Lower lobe of right lung (tissue), 2 donors: ENCODE measurements around the gene DUSP22. TPM values are rescaled to one million over a fixed set of nuclear protein-coding genes. Genes with fewer than 3 reads are reported as not detected.
A peak's percentile ranks its signal among the peaks of the same experiment; 100 is the strongest.

Experiments
- ATAC-seq, 2 donors: fragments of 200-7000 bp; cut with Tn5 transposase; one replicate each; pipeline ENCODE4 v1.9.1; 2020 to 2022; ENCODE audit warnings: mild to moderate bottlenecking in 2 of 2, moderate library complexity in 2 of 2
- DNase-seq: peaks from one replicate; pipeline ENCODE4 v3.0.0-alpha.2; 2020
- H3K27ac ChIP-seq: fragments of 200-600 bp; one replicate; pipeline ENCODE4 v1.8.0; 2022
- H3K27me3 ChIP-seq: fragments of 200-600 bp; one replicate; pipeline ENCODE4 v1.8.0; 2022; ENCODE audit warnings: low read depth
- H3K36me3 ChIP-seq: fragments of 200-600 bp; one replicate; pipeline ENCODE4 v1.8.0; 2022; ENCODE audit warnings: mild to moderate bottlenecking
- H3K4me1 ChIP-seq: fragments of 200-600 bp; one replicate; pipeline ENCODE4 v1.8.0; 2022
- H3K4me3 ChIP-seq: fragments of 200-600 bp; one replicate; pipeline ENCODE4 v1.8.0; 2022; ENCODE audit warnings: mild to moderate bottlenecking
- H3K9me3 ChIP-seq: fragments of 200-600 bp; one replicate; pipeline ENCODE4 v1.8.0; 2022
- CTCF ChIP-seq: fragments of 200-600 bp; IDR thresholded peaks from one replicate; pipeline ENCODE4 v1.8.0; 2022; ENCODE audit warnings: antibody characterized with exemption, mild to moderate bottlenecking
- intact Hi-C: fragments of 100-400 bp; cut with DNase I; formaldehyde crosslinking; loops from one replicate; pipeline ENCODE4 v1.11.0; 2022
- total RNA-seq: library from RNA; stranded (reverse); fragmentation: NEBNext Ultra II Directional; extraction: Animal tissue kit (Norgen Biotek cat#: 25700); gene quantifications from one replicate; pipeline ENCODE4 v1.2.1, GENCODE V29; 2021
- donor health status: DM: no; HTN: yes; CAD: no; lungs with severe emphysema.

Gene DUSP22
- total RNA-seq, 1 donor from 2014 or later, result 66.4 TPM

DNA sequence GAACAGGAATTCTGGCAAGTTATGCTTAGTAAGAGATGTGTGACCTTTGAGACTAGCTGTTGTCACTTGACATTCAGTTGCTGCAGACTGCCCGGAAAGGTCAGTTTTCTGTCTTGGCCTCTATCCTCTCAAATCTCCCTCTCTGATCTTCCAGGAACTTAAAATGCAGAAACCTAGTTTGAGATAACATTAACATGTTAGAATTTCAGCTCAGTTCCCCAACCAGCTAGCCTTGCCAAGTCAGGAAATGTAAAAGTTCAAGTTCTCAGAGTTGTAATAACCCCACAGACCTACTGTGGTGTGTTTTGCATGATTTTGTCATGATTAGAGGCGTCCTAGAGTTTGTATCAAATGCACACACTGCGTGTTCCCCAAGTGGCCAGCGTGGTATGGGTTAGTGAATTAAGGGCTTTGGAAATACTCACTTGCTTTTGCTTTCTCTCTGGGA lies 46.6 kb downstream of the DUSP22 start:
- no peak for ATAC-seq
- Histone ChIP-seq H3K36me3 (no peaks in the 10 kb centered on the region), H3K4me3 (no peak overlapping the region), H3K27ac (no peak overlapping the region), H3K9me3 (no peaks in the 10 kb centered on the region), H3K27me3 (no peaks in the 10 kb centered on the region), H3K4me1 (peaks cover 25% of the 10 kb centered on the region)
- intact Hi-C loops, result no loop called here
- no peak for DNase-seq
- TF ChIP-seq CTCF, result no peak

GRCh38 chr6:339480-339879 lies 47.2 kb downstream of the DUSP22 start:
- no peaks in the 10 kb centered on the region for H3K36me3 ChIP-seq
- no peak overlapping the region for H3K4me3 ChIP-seq
- peaks cover 25% of the 10 kb centered on the region for H3K4me1 ChIP-seq
- H3K9me3 ChIP-seq, result no peaks in the 10 kb centered on the region
- no peak for TF ChIP-seq CTCF
- H3K27me3 ChIP-seq, result no peaks in the 10 kb centered on the region
- no peak for ATAC-seq
- intact Hi-C loops, result no loop called here
- H3K27ac ChIP-seq, result no peak overlapping the region
- no peak for DNase-seq

DNA sequence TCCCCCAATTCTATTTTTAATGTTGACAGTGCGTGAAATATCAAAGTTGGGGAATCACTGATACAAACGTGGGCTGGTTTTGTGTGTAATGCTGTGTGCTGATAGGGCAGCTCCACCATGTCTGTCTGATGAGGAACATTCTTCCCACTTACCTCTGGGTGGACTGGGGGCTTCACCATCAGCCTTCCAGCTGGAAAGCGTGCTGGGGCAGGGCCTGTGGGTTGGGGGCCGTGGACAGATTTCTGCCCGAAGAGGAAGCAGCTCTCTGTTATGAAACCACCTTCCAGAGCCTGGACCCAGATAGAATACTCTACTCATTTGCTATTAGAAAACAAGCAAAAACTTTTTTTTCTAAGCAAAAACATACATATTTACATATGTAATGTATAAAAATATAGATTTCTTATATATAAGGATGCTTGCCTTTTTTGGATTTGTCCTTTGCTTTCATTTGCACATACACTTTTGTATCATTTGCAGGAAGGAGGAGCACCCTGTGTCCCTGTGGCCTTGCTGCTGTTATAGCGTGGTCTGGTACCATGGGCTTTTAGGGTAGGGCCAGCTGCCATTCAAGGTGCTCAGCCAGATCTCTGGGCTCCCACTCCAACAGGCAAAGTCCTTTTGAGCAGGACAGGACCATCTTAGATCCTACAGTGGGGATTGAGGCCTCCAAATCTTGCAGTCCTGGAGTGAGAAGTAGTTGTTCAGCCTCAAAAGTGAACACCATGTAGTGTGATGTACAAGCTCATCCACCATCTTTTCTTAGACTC lies 48.1 kb downstream of the DUSP22 start:
- peaks cover 25% of the 10 kb centered on the region for H3K4me1 ChIP-seq
- H3K27ac ChIP-seq, result no peak overlapping the region
- no peaks in the 10 kb centered on the region for H3K36me3 ChIP-seq
- no peak overlapping the region for H3K4me3 ChIP-seq
- TF ChIP-seq CTCF, result no peak
- ATAC-seq, result no peak
- H3K9me3 ChIP-seq, result no peaks in the 10 kb centered on the region
- no peak for DNase-seq
- no peaks in the 10 kb centered on the region for H3K27me3 ChIP-seq
- intact Hi-C loops, result no loop called here

DNA sequence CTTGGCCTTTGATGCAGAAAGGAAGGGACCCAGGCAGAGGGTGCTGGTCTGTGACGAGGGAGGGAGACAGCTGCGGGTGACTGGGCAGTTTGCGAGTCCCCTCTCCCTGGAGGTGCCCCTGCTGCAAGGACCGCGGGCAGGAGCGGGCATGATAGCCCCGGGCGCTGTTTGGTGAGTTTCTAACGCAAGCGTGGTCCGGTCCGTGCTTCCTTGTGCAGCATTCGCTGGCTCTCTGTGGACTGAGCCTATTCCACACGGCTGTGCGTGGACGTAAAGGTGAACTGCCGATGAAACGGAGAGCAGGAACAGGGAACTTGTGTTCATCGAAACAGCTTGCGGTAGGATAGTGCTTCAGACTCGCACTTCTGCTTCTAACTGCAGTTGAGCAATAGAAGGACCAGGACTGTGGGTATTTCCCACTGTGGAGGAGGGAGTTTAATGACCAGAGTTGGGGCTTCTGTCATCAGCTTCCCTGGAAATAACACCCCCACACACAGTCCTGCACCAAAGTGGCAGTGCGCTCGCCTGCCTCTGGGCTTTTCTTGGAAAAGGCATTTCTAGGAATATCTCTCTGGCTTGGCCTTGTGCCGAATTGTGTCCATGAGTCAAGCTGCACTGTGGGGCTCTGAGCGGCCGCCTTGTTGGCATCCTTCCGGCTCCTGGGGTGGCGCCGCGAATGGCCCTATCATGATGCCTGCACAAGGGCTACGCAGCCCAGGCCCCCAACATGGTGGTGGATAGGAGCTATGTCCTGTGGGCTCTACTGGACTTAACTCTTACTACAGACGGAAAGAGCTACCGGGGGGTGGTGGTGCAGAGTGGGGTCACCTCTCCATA lies 48.9 kb downstream of the DUSP22 start:
- Histone ChIP-seq H3K27ac (no peak overlapping the region), H3K4me1 (peaks cover 25% of the 10 kb centered on the region), H3K4me3 (no peak overlapping the region), H3K36me3 (no peaks in the 10 kb centered on the region), H3K9me3 (no peaks in the 10 kb centered on the region), H3K27me3 (no peaks in the 10 kb centered on the region)
- intact Hi-C loops, result no loop called here
- peak; percentile 59 to 60 for ATAC-seq
- DNase-seq, result no peak
- TF ChIP-seq CTCF, result no peak

DNA sequence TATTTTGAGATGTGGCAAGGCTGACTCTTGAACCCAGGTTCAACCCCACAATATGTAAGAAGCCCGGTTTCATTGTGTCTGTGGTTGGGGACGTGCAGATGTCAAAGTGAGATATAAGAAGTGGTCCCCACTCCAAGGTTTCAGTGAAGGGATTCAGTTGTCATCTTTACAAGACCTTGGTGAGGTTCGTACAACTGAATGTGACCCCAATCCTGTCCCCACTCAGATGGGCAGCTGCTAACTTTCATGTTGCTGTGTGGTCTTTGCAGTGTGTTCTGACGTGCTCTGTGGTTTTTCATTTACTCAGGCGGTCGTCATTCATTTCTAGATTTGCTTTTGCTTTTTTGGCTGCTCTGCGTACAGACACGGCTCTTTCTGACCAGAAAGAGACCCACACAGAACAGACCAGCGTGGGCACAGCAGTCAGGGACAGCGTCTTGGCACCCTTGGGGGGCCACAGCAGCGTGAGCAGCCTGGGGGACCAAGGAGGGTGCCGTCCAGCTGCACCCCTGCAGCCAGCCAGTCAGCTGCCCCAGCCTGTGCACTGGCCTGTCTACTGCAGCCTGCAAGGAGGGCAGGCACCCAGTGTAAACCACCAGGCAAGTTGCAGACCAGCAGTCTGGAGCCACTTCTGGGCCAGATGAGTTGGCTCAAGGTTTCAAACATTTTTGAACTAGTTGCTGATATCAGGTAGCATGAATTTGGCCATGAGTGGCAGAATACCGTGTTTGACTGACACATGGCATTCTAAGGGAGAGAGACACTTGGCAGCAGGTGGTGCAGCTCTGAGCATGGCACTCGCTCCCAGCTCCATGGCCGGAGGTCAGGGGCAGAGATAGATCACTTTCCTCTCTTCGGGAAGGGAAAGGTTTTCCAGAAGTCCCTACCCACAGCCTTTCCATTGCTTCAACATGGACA lies 49.9 kb downstream of the DUSP22 start:
- no peak for TF ChIP-seq CTCF
- DNase-seq, result no peak

More for the DNA sequence above, 49.9 kb downstream of the DUSP22 start:
- peak in 1 of 2 donors; percentile 3 for ATAC-seq
- peaks cover 21% of the 10 kb centered on the region for H3K4me1 ChIP-seq
- no peaks in the 10 kb centered on the region for H3K27me3 ChIP-seq
- intact Hi-C loops, result no loop called here
- peaks cover 7% of the 10 kb centered on the region for H3K36me3 ChIP-seq
- H3K4me3 ChIP-seq, result no peak overlapping the region
- no peaks in the 10 kb centered on the region for H3K9me3 ChIP-seq
- H3K27ac ChIP-seq, result no peak overlapping the region
